Esophagus muscularis mucosa (tissue), 4 donors: Measurements from ENCODE around the gene CAAP1. TPM values are rescaled to one million over a fixed set of nuclear protein-coding genes. Genes with fewer than 3 reads are reported as not detected.
"Not testable (repeated sequence)": the region's sequence is repeated elsewhere in the genome, so short reads cannot be mapped to it uniquely, and the experiment has no call there.

Experiments used
- DNase-seq: peaks from one replicate; pipeline ENCODE4 v3.0.0-alpha.2; 2017; ENCODE audit errors: extremely low spot score
- H3K27ac ChIP-seq, 4 donors: fragments of 200-600 bp; sonication (generic); replicated peaks in 1 of 4; 1 replicate in 3 of 4; 2 replicates in 1 of 4; pipeline ENCODE4 v1.5.1; 2016 to 2019; ENCODE audit warnings: mild to moderate bottlenecking in 1 of 4
- H3K27me3 ChIP-seq, 4 donors: fragments of 200-600 bp; sonication (generic); one replicate each; pipeline versions ENCODE4 v1.5.1 to v1.6.0; 2016 to 2019
- H3K36me3 ChIP-seq, 4 donors: fragments of 200-600 bp; sonication (generic); one replicate each; pipeline ENCODE4 v1.5.1; 2016 to 2019
- H3K4me1 ChIP-seq, 4 donors: fragments of 200-600 bp; sonication (generic); one replicate each; pipeline ENCODE4 v1.5.1; 2016 to 2019
- H3K4me3 ChIP-seq, 4 donors: fragments of 200-600 bp; sonication (generic); 1 replicate in 2 of 4; 2 replicates in 2 of 4; pipeline ENCODE4 v1.5.1; 2016 to 2019; ENCODE audit warnings: mild to moderate bottlenecking in 4 of 4, moderate library complexity in 1 of 4
- H3K9me3 ChIP-seq, 4 donors: fragments of 200-600 bp; sonication (generic); 1 replicate in 3 of 4; 2 replicates in 1 of 4; pipeline ENCODE4 v1.5.1; 2016 to 2019
- EP300 ChIP-seq: sonication (generic); formaldehyde crosslinking; IDR thresholded peaks from one replicate; pipeline ENCODE4 v1.6.1; 2017; ENCODE audit warnings: antibody characterized with exemption
- POLR2A ChIP-seq: fragments of 450-650 bp; IDR thresholded peaks from one replicate; pipeline ENCODE4 v1.6.1; 2017; ENCODE audit warnings: antibody characterized with exemption, moderate library complexity, mild to moderate bottlenecking, low read depth
- POLR2AphosphoS5 ChIP-seq, 2 donors: sonication (generic); formaldehyde crosslinking; IDR thresholded peaks; one replicate each; pipeline ENCODE4 v1.6.1; 2017; ENCODE audit warnings: antibody characterized with exemption in 2 of 2
- WGBS: methylation state at CpG from one replicate; pipeline ENCODE4 v1.1.5; 2018; 5-methylcytosine and 5-hydroxymethylcytosine counted together
- intact Hi-C: fragments of 100-400 bp; cut with DNase I; formaldehyde crosslinking; loops from one replicate; pipeline ENCODE4 v1.15.1; 2023
- total RNA-seq, 4 donors: library from RNA; depleted of rRNA; stranded (reverse); fragments of >200 nt; gene quantifications; one replicate each; pipeline versions ENCODE4 v1.1.0 to v1.2.1, GENCODE V29; 2016
- TF ChIP-seq, protein P1 (sequence below), 3 experiments: fragments of 200-600 bp in 2 of 3; fragments of 450-650 bp in 1 of 3; sonication (generic) in 2 of 3; IDR thresholded peaks; one replicate each; pipeline ENCODE4 v1.5.1; 2017 to 2019; ENCODE audit warnings: antibody characterized with exemption in 3 of 3, mild to moderate bottlenecking in 2 of 3, moderate library complexity in 1 of 3

Gene CAAP1
- total RNA-seq, 4 donors from 2014 or later = 15.3 to 18.7 (median 16.2) TPM

DNA sequence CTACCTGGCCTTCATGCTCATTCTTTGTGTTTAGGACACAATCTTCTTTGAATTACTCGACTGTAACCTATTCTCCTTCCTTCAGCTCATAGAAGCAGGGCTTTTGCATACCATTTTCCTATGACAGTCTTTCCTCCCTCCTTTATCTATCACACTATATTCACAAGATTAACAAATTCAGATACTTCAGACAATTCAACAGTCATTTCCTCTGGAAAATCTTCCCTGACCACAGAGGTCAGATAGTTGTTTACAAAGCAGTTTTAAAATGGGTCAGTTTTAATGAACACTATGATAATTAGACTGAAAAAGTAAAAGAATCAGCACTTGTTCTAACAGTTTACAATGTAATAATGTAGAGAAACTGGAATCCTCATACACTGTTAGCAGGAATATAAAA lies 4.3 kb downstream of the CAAP1 start:
- no peak for DNase-seq
- H3K27ac ChIP-seq = no peak overlapping the region
- 84% methylated on average over 1 of the region's 1 CpG for WGBS
- TF ChIP-seq EP300 (no peak), POLR2A (no peak), POLR2AphosphoS5 (IDR thresholded peaks at IDR 0.05) (no peak)
- TF ChIP-seq, protein P1, sequence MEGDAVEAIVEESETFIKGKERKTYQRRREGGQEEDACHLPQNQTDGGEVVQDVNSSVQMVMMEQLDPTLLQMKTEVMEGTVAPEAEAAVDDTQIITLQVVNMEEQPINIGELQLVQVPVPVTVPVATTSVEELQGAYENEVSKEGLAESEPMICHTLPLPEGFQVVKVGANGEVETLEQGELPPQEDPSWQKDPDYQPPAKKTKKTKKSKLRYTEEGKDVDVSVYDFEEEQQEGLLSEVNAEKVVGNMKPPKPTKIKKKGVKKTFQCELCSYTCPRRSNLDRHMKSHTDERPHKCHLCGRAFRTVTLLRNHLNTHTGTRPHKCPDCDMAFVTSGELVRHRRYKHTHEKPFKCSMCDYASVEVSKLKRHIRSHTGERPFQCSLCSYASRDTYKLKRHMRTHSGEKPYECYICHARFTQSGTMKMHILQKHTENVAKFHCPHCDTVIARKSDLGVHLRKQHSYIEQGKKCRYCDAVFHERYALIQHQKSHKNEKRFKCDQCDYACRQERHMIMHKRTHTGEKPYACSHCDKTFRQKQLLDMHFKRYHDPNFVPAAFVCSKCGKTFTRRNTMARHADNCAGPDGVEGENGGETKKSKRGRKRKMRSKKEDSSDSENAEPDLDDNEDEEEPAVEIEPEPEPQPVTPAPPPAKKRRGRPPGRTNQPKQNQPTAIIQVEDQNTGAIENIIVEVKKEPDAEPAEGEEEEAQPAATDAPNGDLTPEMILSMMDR (IDR thresholded peaks at IDR 0.05) = no peak
- H3K4me3 ChIP-seq = no peak overlapping the region
- peaks cover 16 to 40% (median 35%) of the 10 kb centered on the region in 4 donors for H3K4me1 ChIP-seq
- H3K27me3 ChIP-seq = no peaks in the 10 kb centered on the region
- no peaks in the 10 kb centered on the region for H3K9me3 ChIP-seq
- intact Hi-C loops = no loop called here
- peaks cover 0 to 14% (median 6%) of the 10 kb centered on the region in 4 donors for H3K36me3 ChIP-seq

DNA sequence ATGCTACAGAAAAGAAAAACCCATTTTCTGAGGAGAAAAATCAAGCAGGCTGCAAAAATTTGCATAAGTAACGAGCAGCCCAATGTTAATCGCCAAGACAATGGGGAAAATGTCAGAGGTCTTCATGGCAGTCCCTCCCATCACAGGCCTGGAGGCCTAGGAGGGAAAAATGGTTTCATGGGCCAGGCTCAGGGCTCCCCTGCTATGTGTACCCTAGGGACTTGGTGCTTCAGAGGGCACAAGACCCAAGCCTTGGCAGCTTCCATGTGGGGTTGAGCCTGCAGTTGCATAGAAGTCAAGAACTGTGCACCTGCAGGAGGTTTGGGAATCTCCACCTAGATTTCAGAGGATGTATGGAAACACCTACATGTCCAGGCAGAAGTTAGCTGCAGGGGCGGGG lies 10.4 kb downstream of the CAAP1 start:
- DNase-seq = no peak
- Histone ChIP-seq H3K36me3 (peaks cover 10 to 66% (median 46%) of the 10 kb centered on the region in 4 donors), H3K9me3 (no peaks in the 10 kb centered on the region), H3K27me3 (no peaks in the 10 kb centered on the region), H3K27ac (no peak overlapping the region), H3K4me1 (no peaks in the 10 kb centered on the region), H3K4me3 (no peak overlapping the region)
- intact Hi-C loops = no loop called here
- WGBS = 97% methylated on average over 3 of the region's 3 CpGs
- no peak for TF ChIP-seq EP300
- TF ChIP-seq POLR2AphosphoS5 (IDR thresholded peaks at IDR 0.05) = no peak
- TF ChIP-seq POLR2A = no peak
- TF ChIP-seq, protein P1 (IDR thresholded peaks at IDR 0.05) = no peak

DNA sequence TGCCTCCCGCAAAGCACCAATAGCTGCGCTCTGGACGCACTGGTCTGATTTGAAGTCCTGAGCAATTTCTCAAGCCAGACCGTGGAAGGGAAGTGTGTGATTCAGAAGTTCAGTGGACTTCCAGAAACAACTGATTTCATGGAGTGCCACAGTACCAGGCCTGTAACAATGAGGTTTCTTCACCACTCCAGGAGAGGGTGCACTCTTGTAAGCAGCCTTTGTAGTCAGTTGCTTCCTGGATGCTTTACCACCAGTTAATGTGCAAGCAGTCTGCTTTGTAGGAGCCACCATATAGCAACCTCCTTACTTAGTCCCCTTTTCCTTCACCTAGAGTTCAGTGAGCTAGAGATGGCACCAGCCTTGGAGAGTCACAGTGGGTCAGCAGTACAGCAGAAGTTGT lies 12.3 kb downstream of the CAAP1 start:
- TF ChIP-seq, protein P1 (IDR thresholded peaks at IDR 0.05) = no peak

DNA sequence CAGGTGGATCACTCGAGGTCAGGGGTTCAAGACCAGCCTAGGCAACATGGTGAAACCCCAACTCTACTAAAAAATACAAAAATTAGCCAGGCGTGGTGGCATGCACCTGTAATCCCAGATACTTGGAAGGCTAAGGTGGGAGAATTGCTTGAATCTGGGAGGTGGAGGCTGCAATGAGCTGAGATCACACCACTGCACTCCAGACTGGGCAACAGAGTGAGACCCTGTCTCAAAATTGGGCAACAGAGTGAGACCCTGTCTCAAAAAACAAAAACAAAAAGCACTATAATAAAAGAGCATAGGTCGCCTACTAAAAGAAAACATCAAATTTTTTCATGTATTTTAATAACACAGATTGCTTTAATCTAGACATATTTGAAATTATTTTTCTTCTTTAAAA lies 17.4 kb downstream of the CAAP1 start:
- H3K9me3 ChIP-seq, H3K4me1 ChIP-seq, H3K4me3 ChIP-seq, H3K27me3 ChIP-seq, intact Hi-C loops, DNase-seq, H3K27ac ChIP-seq: not testable (repeated sequence)
- WGBS = 97% methylated on average over 3 of the region's 3 CpGs
- H3K36me3 ChIP-seq = peaks cover 0 to 44% (median 19%) of the 10 kb centered on the region in 4 donors

More for the DNA sequence above, 12.3 kb downstream of the CAAP1 start:
- no peaks in the 10 kb centered on the region for H3K9me3 ChIP-seq
- H3K27me3 ChIP-seq = no peaks in the 10 kb centered on the region
- no peak overlapping the region for H3K4me3 ChIP-seq
- H3K4me1 ChIP-seq = no peaks in the 10 kb centered on the region
- peaks cover 10 to 74% (median 49%) of the 10 kb centered on the region in 4 donors for H3K36me3 ChIP-seq
- intact Hi-C loops = no loop called here
- no peak for DNase-seq
- H3K27ac ChIP-seq = no peak overlapping the region
- 98% methylated on average over 4 of the region's 4 CpGs for WGBS

DNA sequence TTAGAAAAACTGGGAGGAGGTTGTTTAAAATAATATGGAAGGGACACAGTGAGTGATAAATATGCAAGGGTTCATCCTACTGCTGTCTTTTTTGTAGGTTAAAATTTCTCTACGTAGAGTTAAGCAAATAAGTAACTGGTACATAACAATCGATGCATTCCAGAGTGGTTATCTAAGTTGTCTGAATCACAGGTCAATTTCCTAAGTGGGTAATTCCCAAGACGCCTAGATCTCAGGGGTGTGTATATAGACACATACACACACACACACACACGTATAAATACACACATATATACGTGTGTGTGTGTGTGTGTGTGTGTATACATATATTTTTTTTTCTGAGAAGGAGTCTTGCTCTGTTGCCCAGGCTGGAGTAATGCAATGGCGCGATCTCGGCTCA lies 22.3 kb downstream of the CAAP1 start:
- Histone ChIP-seq H3K36me3 (peaks cover 0 to 37% (median 2%) of the 10 kb centered on the region in 4 donors), H3K4me3 (no peak overlapping the region), H3K4me1 (no peaks in the 10 kb centered on the region), H3K27ac (no peak overlapping the region), H3K27me3 (no peaks in the 10 kb centered on the region), H3K9me3 (no peaks in the 10 kb centered on the region)
- no peak for DNase-seq
- intact Hi-C loops = no loop called here
- WGBS = 86% methylated on average over 8 of the region's 8 CpGs
- TF ChIP-seq, protein P1 (IDR thresholded peaks at IDR 0.05) = no peak
- no peak for TF ChIP-seq POLR2AphosphoS5 (IDR thresholded peaks at IDR 0.05)
- no peak for TF ChIP-seq EP300
- TF ChIP-seq POLR2A = no peak
